DOHH2 (cell line): ENCODE data around the gene ZNF813.
"Not testable (repeated sequence)": the region's sequence is repeated elsewhere in the genome, so short reads cannot be mapped to it uniquely, and the experiment has no call there.

Experiments
- EZH2phosphoT487 ChIP-seq: fragments of 200-600 bp; sonication (generic); IDR thresholded peaks from 2 replicates; pipeline ENCODE4 v1.6.1; 2017; ENCODE audit warnings: borderline replicate concordance, mild to moderate bottlenecking, antibody characterized with exemption, low read length, moderate library complexity, mixed read lengths
- TF ChIP-seq, protein P1 (sequence below): fragments of 200-600 bp; sonication (generic); IDR thresholded peaks from one replicate; pipeline ENCODE4 v1.5.1; 2014; ENCODE audit warnings: antibody characterized with exemption, mild to moderate bottlenecking, low read depth, low read length; ENCODE audit not compliant: poor library complexity, severe bottlenecking

DNA sequence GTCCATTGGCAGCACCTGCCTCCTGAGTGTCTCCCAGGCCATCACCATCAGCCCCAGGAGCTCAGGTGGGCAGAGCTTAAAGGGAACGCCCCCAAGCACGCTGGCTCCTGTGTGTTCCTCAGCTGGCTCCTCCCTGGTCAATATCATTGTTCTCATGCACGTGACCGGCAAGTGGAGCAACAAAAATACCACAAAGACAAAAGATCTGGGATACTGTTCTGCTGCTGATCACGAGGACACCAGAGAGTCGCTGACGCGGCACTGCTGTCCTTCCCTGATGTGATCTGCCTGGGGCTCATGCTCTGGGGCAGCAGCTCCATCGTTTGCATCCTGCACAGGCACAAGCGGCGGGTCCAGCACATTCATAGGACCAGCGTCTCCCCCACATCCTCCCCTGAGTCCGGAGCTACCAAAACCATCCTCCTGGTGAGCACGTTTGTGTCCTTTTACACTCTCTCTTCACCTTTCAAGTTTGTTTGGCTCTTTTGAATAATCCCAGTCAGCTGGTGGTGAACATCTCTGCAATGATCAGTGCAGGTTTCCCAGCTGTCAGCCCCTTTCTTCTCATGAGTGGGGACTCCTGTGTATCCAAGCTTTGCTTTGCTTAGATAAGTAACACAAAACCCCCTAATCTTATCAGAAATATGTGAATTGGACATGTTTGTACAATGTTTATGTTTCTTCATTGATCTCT, 36.3 kb downstream of the ZNF813 start:
- TF ChIP-seq, protein P1, sequence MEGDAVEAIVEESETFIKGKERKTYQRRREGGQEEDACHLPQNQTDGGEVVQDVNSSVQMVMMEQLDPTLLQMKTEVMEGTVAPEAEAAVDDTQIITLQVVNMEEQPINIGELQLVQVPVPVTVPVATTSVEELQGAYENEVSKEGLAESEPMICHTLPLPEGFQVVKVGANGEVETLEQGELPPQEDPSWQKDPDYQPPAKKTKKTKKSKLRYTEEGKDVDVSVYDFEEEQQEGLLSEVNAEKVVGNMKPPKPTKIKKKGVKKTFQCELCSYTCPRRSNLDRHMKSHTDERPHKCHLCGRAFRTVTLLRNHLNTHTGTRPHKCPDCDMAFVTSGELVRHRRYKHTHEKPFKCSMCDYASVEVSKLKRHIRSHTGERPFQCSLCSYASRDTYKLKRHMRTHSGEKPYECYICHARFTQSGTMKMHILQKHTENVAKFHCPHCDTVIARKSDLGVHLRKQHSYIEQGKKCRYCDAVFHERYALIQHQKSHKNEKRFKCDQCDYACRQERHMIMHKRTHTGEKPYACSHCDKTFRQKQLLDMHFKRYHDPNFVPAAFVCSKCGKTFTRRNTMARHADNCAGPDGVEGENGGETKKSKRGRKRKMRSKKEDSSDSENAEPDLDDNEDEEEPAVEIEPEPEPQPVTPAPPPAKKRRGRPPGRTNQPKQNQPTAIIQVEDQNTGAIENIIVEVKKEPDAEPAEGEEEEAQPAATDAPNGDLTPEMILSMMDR = not testable (repeated sequence)
- not testable (repeated sequence) for TF ChIP-seq EZH2phosphoT487
